BLaER1 (cell line): Measurements from ENCODE around the gene RAB3A.

ENCODE experiments used
- H3K27ac ChIP-seq: shearing (Covaris generic); formaldehyde crosslinking; 2 replicates; pipeline ENCODE4 v1.8.1; 2022
- H3K27me3 ChIP-seq: shearing (Covaris generic); formaldehyde crosslinking; 2 replicates; pipeline ENCODE4 v1.8.1; 2022
- H3K36me3 ChIP-seq: shearing (Covaris generic); formaldehyde crosslinking; 2 replicates; pipeline ENCODE4 v1.8.1; 2022
- H3K4me1 ChIP-seq: shearing (Covaris generic); formaldehyde crosslinking; 2 replicates; pipeline ENCODE4 v1.8.1; 2022
- H3K4me2 ChIP-seq: shearing (Covaris generic); formaldehyde crosslinking; 2 replicates; pipeline ENCODE4 v1.8.1; 2022
- H3K4me3 ChIP-seq: shearing (Covaris generic); formaldehyde crosslinking; 2 replicates; pipeline ENCODE4 v1.8.1; 2022
- H3K9ac ChIP-seq: shearing (Covaris generic); formaldehyde crosslinking; 2 replicates; pipeline ENCODE4 v1.8.1; 2022
- H3K9me3 ChIP-seq: shearing (Covaris generic); formaldehyde crosslinking; 2 replicates; pipeline ENCODE4 v1.8.1; 2022
- H4K20me1 ChIP-seq: shearing (Covaris generic); formaldehyde crosslinking; 2 replicates; pipeline ENCODE4 v1.8.1; 2022
- Cebpa-rat ChIP-seq: shearing (Covaris generic); IDR thresholded peaks from 2 replicates; pipeline ENCODE4 v1.8.1; 2022

The RAB3A gene

DNA sequence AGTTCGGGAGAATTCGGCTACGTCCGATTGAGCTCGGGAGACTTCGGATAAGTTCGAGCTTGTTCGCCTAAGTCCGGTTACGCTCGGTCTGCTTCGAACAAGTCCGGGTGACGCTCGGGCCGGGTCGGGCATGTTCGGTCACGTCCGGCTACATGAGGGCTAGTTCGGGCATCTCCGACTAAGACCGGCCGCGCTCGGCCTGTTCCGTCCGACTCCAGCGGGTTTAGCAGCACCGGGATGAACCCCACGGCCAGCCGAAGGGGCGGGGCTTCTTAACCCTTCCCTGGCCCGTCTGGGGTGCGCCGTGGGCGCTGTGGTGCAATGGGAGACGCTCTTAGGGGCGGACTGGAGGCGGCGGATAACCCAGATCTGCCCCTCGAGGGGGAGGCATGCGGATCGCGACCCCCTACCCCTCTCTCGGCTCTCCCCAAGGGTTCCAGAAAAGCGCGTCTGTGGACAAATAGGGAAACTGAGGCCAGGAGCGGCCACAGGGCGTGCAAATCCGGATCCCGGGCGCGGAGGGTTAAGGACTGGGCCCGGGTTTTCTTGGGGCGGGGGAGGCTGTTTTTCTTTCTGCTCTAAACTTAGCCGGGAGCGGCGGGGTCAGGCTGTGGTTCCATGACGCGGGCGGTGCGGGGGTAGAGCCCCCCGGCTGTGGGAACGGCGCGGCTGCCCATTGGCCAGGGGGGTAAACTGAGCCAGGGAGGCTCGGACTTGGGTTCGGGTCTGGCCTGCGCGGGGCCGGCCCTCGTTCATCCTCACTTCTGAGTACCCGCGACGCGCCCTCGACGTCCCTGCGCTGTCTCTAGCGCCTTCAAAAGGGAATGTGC is 20.9 kb upstream of the RAB3A start:
- H3K27ac ChIP-seq: no peak overlapping the region
- no peaks in the 10 kb centered on the region for H3K9me3 ChIP-seq
- H3K4me2 ChIP-seq: peak overlapping the region; percentile 91
- H3K36me3 ChIP-seq: no peaks in the 10 kb centered on the region; the same call in 1 of the 2 replicates
- H4K20me1 ChIP-seq: no peaks in the 10 kb centered on the region
- H3K27me3 ChIP-seq: peaks cover 35% of the 10 kb centered on the region
- TF ChIP-seq Cebpa-rat: no peak
- H3K4me1 ChIP-seq: peaks cover 52% of the 10 kb centered on the region
- H3K4me3 ChIP-seq: peak overlapping the region; percentile 54
- H3K9ac ChIP-seq: no peak overlapping the region

DNA sequence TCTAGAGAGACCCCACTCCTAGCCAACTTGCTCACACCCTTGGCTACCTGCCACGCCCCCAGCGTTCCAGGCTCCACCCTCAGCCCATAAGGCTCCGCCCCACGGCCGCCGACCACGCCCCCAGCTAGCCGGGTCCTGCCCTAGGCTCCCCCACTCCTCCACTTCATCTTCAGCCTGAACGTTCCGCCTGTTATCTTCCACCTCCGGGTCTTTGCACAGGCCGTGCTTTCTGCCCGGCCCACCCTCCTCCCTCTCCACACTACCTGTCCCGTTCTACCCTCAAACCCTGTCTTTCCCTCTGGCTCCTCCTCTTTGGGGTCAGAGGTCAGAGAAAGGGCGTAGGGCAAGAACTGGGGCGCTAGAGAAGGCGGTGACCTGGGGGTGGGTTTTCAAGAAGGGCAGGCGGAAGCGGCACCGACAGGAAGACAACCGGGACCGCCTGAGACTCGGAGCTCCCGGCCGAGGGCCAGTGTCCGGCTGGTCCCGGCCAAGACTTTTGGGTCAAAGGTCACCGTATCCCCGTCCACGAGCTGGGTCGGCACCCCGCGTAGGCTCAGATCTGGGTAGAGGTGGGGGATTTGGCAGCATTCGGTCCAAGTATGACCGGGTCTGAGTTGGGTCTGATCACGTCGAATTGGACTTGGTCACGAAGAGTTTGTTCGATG is 20.1 kb upstream of the RAB3A start:
- H4K20me1 ChIP-seq: no peaks in the 10 kb centered on the region
- H3K4me3 ChIP-seq: peak overlapping the region; percentile 54; the same call in 1 of the 2 replicates
- H3K27ac ChIP-seq: no peak overlapping the region
- peaks cover 3% of the 10 kb centered on the region; the same call in 1 of the 2 replicates for H3K36me3 ChIP-seq
- H3K4me1 ChIP-seq: peaks cover 50% of the 10 kb centered on the region
- peaks cover 35% of the 10 kb centered on the region for H3K27me3 ChIP-seq
- H3K9me3 ChIP-seq: no peaks in the 10 kb centered on the region
- H3K9ac ChIP-seq: no peak overlapping the region
- H3K4me2 ChIP-seq: peak overlapping the region; percentile 91
- TF ChIP-seq Cebpa-rat: no peak

DNA sequence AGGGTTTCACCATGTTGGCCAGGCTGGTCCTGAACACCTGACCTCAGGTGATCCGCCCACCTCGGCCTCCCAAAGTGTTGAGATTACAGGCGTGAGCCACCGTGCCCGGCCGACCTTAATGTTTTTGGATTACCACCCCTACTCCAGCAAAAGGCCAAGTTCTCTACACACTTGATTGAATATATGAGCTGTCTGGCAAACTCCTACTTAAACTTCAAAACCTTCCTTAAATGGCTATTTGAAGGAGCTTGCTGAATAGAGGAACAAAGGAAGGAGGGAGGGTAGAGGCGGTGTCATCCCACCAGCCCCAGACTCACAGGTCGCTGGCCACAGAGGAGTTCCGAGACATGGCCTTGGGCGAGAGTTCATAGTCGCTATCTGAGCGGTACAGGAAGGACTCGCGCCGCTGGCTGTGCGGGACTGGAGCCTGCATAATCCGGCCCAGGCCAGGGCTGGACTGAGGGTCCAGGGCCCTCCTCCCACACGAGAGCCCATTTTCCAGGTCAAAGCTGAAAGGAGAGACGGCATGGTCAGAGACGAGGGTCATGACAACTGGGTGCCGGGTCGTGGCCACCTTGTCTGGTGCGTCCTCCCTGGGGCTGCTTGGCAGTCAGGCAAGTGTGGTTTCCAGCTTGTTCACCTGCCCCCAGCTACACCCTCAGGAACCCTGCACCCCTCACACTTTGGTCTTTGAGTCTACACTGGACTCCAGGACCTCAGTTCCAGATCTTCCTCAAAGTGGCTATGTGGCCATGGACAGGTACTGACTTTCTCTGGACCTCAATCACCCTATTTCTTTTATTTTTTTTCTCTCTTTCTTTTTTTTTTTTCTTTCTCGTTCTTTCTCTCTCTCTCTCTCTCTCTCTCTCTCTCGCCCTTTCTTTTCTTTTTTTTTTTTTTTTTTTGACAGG is 18.2 kb upstream of the RAB3A start:
- Histone ChIP-seq H3K27me3 (peaks cover 35% of the 10 kb centered on the region), H4K20me1 (no peaks in the 10 kb centered on the region), H3K36me3 (peaks cover 14% of the 10 kb centered on the region; the same call in 1 of the 2 replicates), H3K9me3 (no peaks in the 10 kb centered on the region), H3K4me3 (no peak overlapping the region), H3K9ac (no peak overlapping the region), H3K27ac (no peak overlapping the region), H3K4me2 (no peak overlapping the region), H3K4me1 (peaks cover 32% of the 10 kb centered on the region)
- no peak for TF ChIP-seq Cebpa-rat

GRCh38 chr19:18220632-18221275 is 16.9 kb upstream of the RAB3A start:
- Histone ChIP-seq H3K27me3 (peaks cover 25% of the 10 kb centered on the region), H3K4me3 (no peak overlapping the region), H3K4me2 (no peak overlapping the region)

GRCh38 chr19:18219911-18220631 is 16.2 kb upstream of the RAB3A start:
- no peak for TF ChIP-seq Cebpa-rat

More at GRCh38 chr19:18220632-18221275, 16.9 kb upstream of the RAB3A start:
- no peak overlapping the region for H3K9ac ChIP-seq
- H3K4me1 ChIP-seq: peaks cover 19% of the 10 kb centered on the region
- TF ChIP-seq Cebpa-rat: no peak
- H3K27ac ChIP-seq: no peak overlapping the region
- no peaks in the 10 kb centered on the region for H3K9me3 ChIP-seq
- H3K36me3 ChIP-seq: peaks cover 14% of the 10 kb centered on the region; the same call in 1 of the 2 replicates
- H4K20me1 ChIP-seq: no peaks in the 10 kb centered on the region

GRCh38 chr19:18218600-18218999 is 14.8 kb upstream of the RAB3A start:
- peaks cover 3% of the 10 kb centered on the region for H3K27me3 ChIP-seq
- peaks cover 6% of the 10 kb centered on the region; the same call in 1 of the 2 replicates for H3K4me1 ChIP-seq
- no peak overlapping the region for H3K4me2 ChIP-seq
- no peak overlapping the region for H3K27ac ChIP-seq
- no peaks in the 10 kb centered on the region for H3K9me3 ChIP-seq
- no peak for TF ChIP-seq Cebpa-rat
- H3K4me3 ChIP-seq: no peak overlapping the region
- peaks cover 14% of the 10 kb centered on the region; the same call in 1 of the 2 replicates for H3K36me3 ChIP-seq
- no peaks in the 10 kb centered on the region for H4K20me1 ChIP-seq
- H3K9ac ChIP-seq: no peak overlapping the region

More at GRCh38 chr19:18219911-18220631, 16.2 kb upstream of the RAB3A start:
- H3K9ac ChIP-seq: no peak overlapping the region
- no peaks in the 10 kb centered on the region for H4K20me1 ChIP-seq
- no peak overlapping the region for H3K4me2 ChIP-seq
- no peak overlapping the region for H3K4me3 ChIP-seq
- no peaks in the 10 kb centered on the region for H3K9me3 ChIP-seq
- H3K36me3 ChIP-seq: peaks cover 14% of the 10 kb centered on the region; the same call in 1 of the 2 replicates
- peaks cover 12% of the 10 kb centered on the region for H3K4me1 ChIP-seq
- no peak overlapping the region for H3K27ac ChIP-seq
- peaks cover 18% of the 10 kb centered on the region for H3K27me3 ChIP-seq

DNA sequence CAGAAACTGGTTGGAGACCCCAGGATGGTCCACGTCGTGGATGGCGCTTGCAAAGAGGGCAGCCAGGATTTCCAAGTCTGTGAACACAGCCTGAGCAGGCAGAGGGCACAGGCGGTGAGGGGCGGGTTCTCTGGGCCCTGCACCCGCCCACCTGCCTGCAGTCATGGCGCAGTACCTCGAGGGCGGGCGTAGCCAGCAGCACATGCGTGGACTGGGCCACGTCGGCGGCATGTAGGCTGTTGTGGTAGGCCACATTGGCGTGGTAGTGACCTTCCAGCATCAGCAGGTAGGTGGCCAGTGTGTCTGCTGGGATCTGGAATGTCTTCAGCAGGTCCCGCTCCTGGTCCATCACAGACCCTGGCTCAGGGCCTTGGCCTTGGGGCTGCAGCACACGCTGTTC is 14.3 kb upstream of the RAB3A start:
- Histone ChIP-seq H3K9me3 (no peaks in the 10 kb centered on the region), H3K9ac (no peak overlapping the region), H3K36me3 (peaks cover 14% of the 10 kb centered on the region; the same call in 1 of the 2 replicates), H3K27ac (no peak overlapping the region), H3K4me2 (no peak overlapping the region), H3K4me3 (no peak overlapping the region), H4K20me1 (no peaks in the 10 kb centered on the region), H3K27me3 (no peaks in the 10 kb centered on the region; the same call in 1 of the 2 replicates), H3K4me1 (peaks cover 6% of the 10 kb centered on the region; the same call in 1 of the 2 replicates)
- TF ChIP-seq Cebpa-rat: no peak

DNA sequence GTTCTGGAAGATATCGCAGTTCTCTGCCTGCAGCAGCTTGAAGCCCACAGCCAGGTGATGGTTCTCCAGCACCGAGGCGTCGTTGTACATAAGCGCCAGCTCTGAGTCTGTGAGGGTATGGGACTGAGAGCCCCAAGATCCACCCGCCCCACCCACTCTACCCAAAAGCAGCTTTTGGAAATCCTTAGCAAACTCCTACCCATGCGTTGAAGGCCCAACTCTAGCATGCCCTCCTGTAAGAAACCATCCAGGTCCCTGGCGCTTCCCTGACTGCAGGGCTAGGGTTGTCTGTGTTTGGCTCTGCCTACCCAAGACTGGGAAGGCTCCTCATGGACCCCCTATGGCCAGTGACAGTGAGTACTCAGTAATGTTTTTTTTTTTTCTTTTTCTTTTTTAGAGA is 12.9 kb upstream of the RAB3A start:
- Histone ChIP-seq H4K20me1 (no peaks in the 10 kb centered on the region), H3K36me3 (peaks cover 18% of the 10 kb centered on the region; the same call in 1 of the 2 replicates), H3K4me1 (peaks cover 6% of the 10 kb centered on the region; the same call in 1 of the 2 replicates), H3K9ac (no peak overlapping the region), H3K4me2 (no peak overlapping the region), H3K27ac (no peak overlapping the region), H3K27me3 (no peaks in the 10 kb centered on the region), H3K9me3 (no peaks in the 10 kb centered on the region), H3K4me3 (no peak overlapping the region)
- TF ChIP-seq Cebpa-rat: no peak
